ENCODE measurements around the gene ZMAT5. TPM values are rescaled to one million over a fixed set of nuclear protein-coding genes. Genes with fewer than 3 reads are reported as not detected.
A peak's percentile ranks its signal among the peaks of the same experiment; 100 is the strongest.

Gene ZMAT5
- polyA plus RNA-seq, 1 donor = 18.7 TPM

- no peak for DNase-seq
Measured at GRCh38 chr22:29729161-29729560, 37.6 kb downstream of the ZMAT5 start.

- no peak for DNase-seq
Measured at GRCh38 chr22:29727131-29727523, 39.7 kb downstream of the ZMAT5 start.

GRCh38 chr22:29726512-29727130 lies 40.2 kb downstream of the ZMAT5 start:
- no peak for DNase-seq

- DNase-seq = no peak
Measured at GRCh38 chr22:29726106-29726505, 40.7 kb downstream of the ZMAT5 start.

GRCh38 chr22:29724843-29725242 lies 42.0 kb downstream of the ZMAT5 start:
- DNase-seq = no peak

- no peak for DNase-seq
Measured at GRCh38 chr22:29723766-29724165, 43.0 kb downstream of the ZMAT5 start.

- no peak for DNase-seq
Measured at GRCh38 chr22:29722587-29722986, 44.2 kb downstream of the ZMAT5 start.

- DNase-seq = no peak
Measured at GRCh38 chr22:29722151-29722550, 44.7 kb downstream of the ZMAT5 start.

GRCh38 chr22:29720811-29721323 lies 45.9 kb downstream of the ZMAT5 start:
- DNase-seq = no peak

GRCh38 chr22:29719899-29720645 lies 46.7 kb downstream of the ZMAT5 start, which contains the start of gene CABP7:
Gene CABP7, plus strand, starts transcription at chr22:29720003. Its CDS starts 422 bp downstream, at chr22:29720425.
- no peak for DNase-seq

- no peak for DNase-seq
Measured at GRCh38 chr22:29718949-29719898, 47.6 kb downstream of the ZMAT5 start.

GRCh38 chr22:29717789-29718188 lies 49.0 kb downstream of the ZMAT5 start:
- no peak for DNase-seq

- peak; percentile 81 for DNase-seq
Measured at GRCh38 chr22:29716814-29717545, 49.8 kb downstream of the ZMAT5 start.

- no peak for DNase-seq
Measured at GRCh38 chr22:29715705-29716104, 51.1 kb downstream of the ZMAT5 start.

- no peak for DNase-seq
Measured at GRCh38 chr22:29715240-29715639, 51.6 kb downstream of the ZMAT5 start.

- no peak for DNase-seq
Measured at GRCh38 chr22:29713156-29713727, 53.6 kb downstream of the ZMAT5 start.

GRCh38 chr22:29712119-29712518 lies 54.7 kb downstream of the ZMAT5 start:
- no peak for DNase-seq

- DNase-seq = no peak
Measured at GRCh38 chr22:29710922-29711593, 55.7 kb downstream of the ZMAT5 start.

- no peak for DNase-seq
Measured at GRCh38 chr22:29710193-29710592, 56.6 kb downstream of the ZMAT5 start.

- DNase-seq = no peak
Measured at GRCh38 chr22:29707471-29707870, 59.3 kb downstream of the ZMAT5 start.

GRCh38 chr22:29707010-29707409 lies 59.8 kb downstream of the ZMAT5 start:
- no peak for DNase-seq

All from hindlimb muscle (tissue), 1 donor.